ENCODE measurements around the gene GRK5.

DNA sequence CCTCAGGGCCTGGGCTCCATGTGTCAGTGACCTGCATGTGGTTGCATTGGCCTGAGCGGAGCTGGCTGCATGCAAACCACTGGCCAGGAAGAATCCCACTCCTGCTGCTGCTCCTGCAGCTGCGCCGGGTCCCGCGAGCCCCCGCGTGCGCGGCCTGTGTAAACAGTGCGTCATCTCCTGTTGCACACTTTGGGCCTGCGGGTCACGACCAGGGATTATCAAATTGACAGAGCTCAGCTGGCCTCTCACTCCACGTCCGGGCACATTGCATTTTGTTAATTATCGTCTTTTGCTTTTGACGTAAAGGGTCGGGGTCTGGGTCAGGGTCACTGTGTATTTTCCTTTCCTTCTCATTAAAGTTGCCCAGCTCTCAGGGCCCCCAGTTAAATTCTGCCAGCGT lies 202.5 kb downstream of the GRK5 start:
- TF ChIP-seq, protein P1, sequence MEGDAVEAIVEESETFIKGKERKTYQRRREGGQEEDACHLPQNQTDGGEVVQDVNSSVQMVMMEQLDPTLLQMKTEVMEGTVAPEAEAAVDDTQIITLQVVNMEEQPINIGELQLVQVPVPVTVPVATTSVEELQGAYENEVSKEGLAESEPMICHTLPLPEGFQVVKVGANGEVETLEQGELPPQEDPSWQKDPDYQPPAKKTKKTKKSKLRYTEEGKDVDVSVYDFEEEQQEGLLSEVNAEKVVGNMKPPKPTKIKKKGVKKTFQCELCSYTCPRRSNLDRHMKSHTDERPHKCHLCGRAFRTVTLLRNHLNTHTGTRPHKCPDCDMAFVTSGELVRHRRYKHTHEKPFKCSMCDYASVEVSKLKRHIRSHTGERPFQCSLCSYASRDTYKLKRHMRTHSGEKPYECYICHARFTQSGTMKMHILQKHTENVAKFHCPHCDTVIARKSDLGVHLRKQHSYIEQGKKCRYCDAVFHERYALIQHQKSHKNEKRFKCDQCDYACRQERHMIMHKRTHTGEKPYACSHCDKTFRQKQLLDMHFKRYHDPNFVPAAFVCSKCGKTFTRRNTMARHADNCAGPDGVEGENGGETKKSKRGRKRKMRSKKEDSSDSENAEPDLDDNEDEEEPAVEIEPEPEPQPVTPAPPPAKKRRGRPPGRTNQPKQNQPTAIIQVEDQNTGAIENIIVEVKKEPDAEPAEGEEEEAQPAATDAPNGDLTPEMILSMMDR (IDR thresholded peaks at IDR 0.05): no peak
- no peak for TF ChIP-seq POLR2A (IDR thresholded peaks at IDR 0.05)

Data from right lobe of liver (tissue), 4 donors.